Vagina (tissue), 2 donors: ENCODE measurements around the gene STMND1.

ENCODE experiments used
- POLR2A ChIP-seq, 2 donors: fragments of 450-650 bp; IDR thresholded peaks; one replicate each; pipeline ENCODE4 v1.6.1; 2017; ENCODE audit warnings: antibody characterized with exemption in 2 of 2, mild to moderate bottlenecking in 2 of 2, moderate library complexity in 2 of 2
- POLR2AphosphoS5 ChIP-seq, 2 donors: sonication (generic); formaldehyde crosslinking; IDR thresholded peaks; one replicate each; pipeline ENCODE4 v1.9.0; 2017; ENCODE audit warnings: antibody characterized with exemption in 2 of 2, mild to moderate bottlenecking in 2 of 2, low read depth in 1 of 2; ENCODE audit not compliant: insufficient read depth in 1 of 2
- TF ChIP-seq, protein P1 (sequence below), 3 experiments: fragments of 450-650 bp in 2 of 3; fragments of 200-600 bp in 1 of 3; sonication (generic) in 1 of 3; IDR thresholded peaks; one replicate each; pipeline ENCODE4 v1.5.1; 2017 to 2019; ENCODE audit warnings: antibody characterized with exemption in 3 of 3, mild to moderate bottlenecking in 2 of 3, moderate library complexity in 2 of 3

DNA sequence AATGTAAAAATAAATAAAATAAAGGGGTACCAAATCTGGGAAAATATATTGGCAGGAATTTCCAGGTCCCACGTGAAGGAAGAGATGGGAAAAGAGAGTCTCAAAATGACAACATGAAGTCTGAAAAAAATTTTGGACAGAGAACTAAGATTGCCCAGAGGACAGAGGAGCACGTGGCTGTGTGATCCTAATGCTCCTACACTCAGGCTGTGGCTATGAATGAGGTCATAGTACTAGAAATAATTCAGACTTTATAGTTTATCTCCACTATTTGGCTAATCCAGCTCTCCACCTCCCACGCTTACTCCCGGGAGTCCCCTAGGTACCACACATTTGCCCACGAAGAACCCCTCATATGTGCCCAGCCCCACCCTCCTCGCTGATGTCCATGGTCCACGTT is 42.8 kb upstream of the STMND1 start:
- TF ChIP-seq POLR2A (IDR thresholded peaks at IDR 0.05), result no peak
- TF ChIP-seq, protein P1, sequence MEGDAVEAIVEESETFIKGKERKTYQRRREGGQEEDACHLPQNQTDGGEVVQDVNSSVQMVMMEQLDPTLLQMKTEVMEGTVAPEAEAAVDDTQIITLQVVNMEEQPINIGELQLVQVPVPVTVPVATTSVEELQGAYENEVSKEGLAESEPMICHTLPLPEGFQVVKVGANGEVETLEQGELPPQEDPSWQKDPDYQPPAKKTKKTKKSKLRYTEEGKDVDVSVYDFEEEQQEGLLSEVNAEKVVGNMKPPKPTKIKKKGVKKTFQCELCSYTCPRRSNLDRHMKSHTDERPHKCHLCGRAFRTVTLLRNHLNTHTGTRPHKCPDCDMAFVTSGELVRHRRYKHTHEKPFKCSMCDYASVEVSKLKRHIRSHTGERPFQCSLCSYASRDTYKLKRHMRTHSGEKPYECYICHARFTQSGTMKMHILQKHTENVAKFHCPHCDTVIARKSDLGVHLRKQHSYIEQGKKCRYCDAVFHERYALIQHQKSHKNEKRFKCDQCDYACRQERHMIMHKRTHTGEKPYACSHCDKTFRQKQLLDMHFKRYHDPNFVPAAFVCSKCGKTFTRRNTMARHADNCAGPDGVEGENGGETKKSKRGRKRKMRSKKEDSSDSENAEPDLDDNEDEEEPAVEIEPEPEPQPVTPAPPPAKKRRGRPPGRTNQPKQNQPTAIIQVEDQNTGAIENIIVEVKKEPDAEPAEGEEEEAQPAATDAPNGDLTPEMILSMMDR (IDR thresholded peaks at IDR 0.05), result no peak
- TF ChIP-seq POLR2AphosphoS5 (IDR thresholded peaks at IDR 0.05; ENCODE audit: insufficient read depth in 1 of 2, low read depth in 1 of 2), result no peak
